HUES6 (cell line): ENCODE data around the gene ENTREP3.

Experiments
- H3K27ac ChIP-seq: 2 replicates; pipeline ENCODE4 v1.7.0; 2013; ENCODE audit warnings: low read depth, mild to moderate bottlenecking, low read length, inconsistent platforms
- H3K27me3 ChIP-seq: 2 replicates; pipeline ENCODE4 v1.6.1; 2013; ENCODE audit warnings: low read length; ENCODE audit not compliant: control insufficient read depth, insufficient read depth
- H3K36me3 ChIP-seq: 2 replicates; pipeline ENCODE4 v1.6.1; 2013; ENCODE audit warnings: low read length; ENCODE audit not compliant: control insufficient read depth, insufficient read depth
- H3K4me1 ChIP-seq: 2 replicates; pipeline ENCODE4 v1.6.1; 2013; ENCODE audit warnings: low read length; ENCODE audit not compliant: control insufficient read depth, insufficient read depth
- H3K4me3 ChIP-seq: 2 replicates; pipeline ENCODE4 v1.5.1; 2013; ENCODE audit warnings: low read depth, low read length
- H3K9ac ChIP-seq: one replicate; pipeline ENCODE4 v1.6.1; 2013; ENCODE audit warnings: mild to moderate bottlenecking, low read length
- H3K9me3 ChIP-seq: 2 replicates; pipeline ENCODE4 v1.6.1; 2013; ENCODE audit warnings: low read depth, low read length; ENCODE audit not compliant: control insufficient read depth, insufficient read depth

ENTREP3 gene

GRCh38 chr1:155206891-155207805 lies 48.1 kb downstream of the ENTREP3 start:
- no peaks in the 10 kb centered on the region for H3K9me3 ChIP-seq
- H3K9ac ChIP-seq, result peak overlapping the region; percentile 79
- H3K27ac ChIP-seq, result no peak overlapping the region; the same call in 1 of the 2 replicates
- H3K27me3 ChIP-seq, result no peaks in the 10 kb centered on the region
- peaks cover 32% of the 10 kb centered on the region for H3K36me3 ChIP-seq
- H3K4me3 ChIP-seq, result peak overlapping the region; percentile 85
- peaks cover 15% of the 10 kb centered on the region for H3K4me1 ChIP-seq

- H3K4me3 ChIP-seq, result no peak overlapping the region
- H3K36me3 ChIP-seq, result peaks cover 40% of the 10 kb centered on the region
- no peak overlapping the region for H3K9ac ChIP-seq
- H3K4me1 ChIP-seq, result peaks cover 15% of the 10 kb centered on the region
- no peak overlapping the region for H3K27ac ChIP-seq
- H3K9me3 ChIP-seq, result no peaks in the 10 kb centered on the region
- no peaks in the 10 kb centered on the region for H3K27me3 ChIP-seq
Measured at GRCh38 chr1:155205969-155206593, 49.2 kb downstream of the ENTREP3 start.

- H3K9ac ChIP-seq, result no peak overlapping the region
- H3K4me1 ChIP-seq, result peaks cover 15% of the 10 kb centered on the region
- H3K27ac ChIP-seq, result no peak overlapping the region
- H3K9me3 ChIP-seq, result no peaks in the 10 kb centered on the region
- H3K4me3 ChIP-seq, result no peak overlapping the region
- H3K27me3 ChIP-seq, result no peaks in the 10 kb centered on the region
- H3K36me3 ChIP-seq, result peaks cover 46% of the 10 kb centered on the region
Measured at GRCh38 chr1:155205035-155205434, 50.2 kb downstream of the ENTREP3 start.

- no peaks in the 10 kb centered on the region for H3K9me3 ChIP-seq
- H3K36me3 ChIP-seq, result peaks cover 63% of the 10 kb centered on the region
- no peak overlapping the region for H3K4me3 ChIP-seq
- no peaks in the 10 kb centered on the region for H3K27me3 ChIP-seq
- no peak overlapping the region for H3K9ac ChIP-seq
- peaks cover 8% of the 10 kb centered on the region for H3K4me1 ChIP-seq
- H3K27ac ChIP-seq, result no peak overlapping the region
Measured at GRCh38 chr1:155202731-155203515, 52.4 kb downstream of the ENTREP3 start.

- no peak overlapping the region for H3K9ac ChIP-seq
- H3K9me3 ChIP-seq, result no peaks in the 10 kb centered on the region
- no peak overlapping the region for H3K27ac ChIP-seq
- no peaks in the 10 kb centered on the region for H3K27me3 ChIP-seq
- H3K4me3 ChIP-seq, result no peak overlapping the region
- peaks cover 70% of the 10 kb centered on the region for H3K36me3 ChIP-seq
- H3K4me1 ChIP-seq, result peaks cover 6% of the 10 kb centered on the region; the same call in 1 of the 2 replicates
Measured at GRCh38 chr1:155202198-155202597, 53.1 kb downstream of the ENTREP3 start.

GRCh38 chr1:155200920-155201319 lies 54.4 kb downstream of the ENTREP3 start:
- no peaks in the 10 kb centered on the region for H3K9me3 ChIP-seq
- no peak overlapping the region for H3K9ac ChIP-seq
- H3K4me3 ChIP-seq, result no peak overlapping the region
- H3K27me3 ChIP-seq, result no peaks in the 10 kb centered on the region
- H3K36me3 ChIP-seq, result peaks cover 78% of the 10 kb centered on the region
- H3K27ac ChIP-seq, result no peak overlapping the region
- H3K4me1 ChIP-seq, result peaks cover 11% of the 10 kb centered on the region

GRCh38 chr1:155199792-155200191 lies 55.5 kb downstream of the ENTREP3 start:
- no peak overlapping the region for H3K9ac ChIP-seq
- no peak overlapping the region for H3K27ac ChIP-seq
- H3K9me3 ChIP-seq, result no peaks in the 10 kb centered on the region
- H3K36me3 ChIP-seq, result peaks cover 74% of the 10 kb centered on the region
- H3K27me3 ChIP-seq, result no peaks in the 10 kb centered on the region
- H3K4me3 ChIP-seq, result no peak overlapping the region
- H3K4me1 ChIP-seq, result peaks cover 11% of the 10 kb centered on the region

- Histone ChIP-seq H3K4me1 (peaks cover 11% of the 10 kb centered on the region), H3K9ac (no peak overlapping the region), H3K27me3 (no peaks in the 10 kb centered on the region), H3K9me3 (no peaks in the 10 kb centered on the region), H3K36me3 (peaks cover 67% of the 10 kb centered on the region), H3K27ac (no peak overlapping the region), H3K4me3 (no peak overlapping the region)
Measured at GRCh38 chr1:155198547-155198906, 56.8 kb downstream of the ENTREP3 start.

- no peaks in the 10 kb centered on the region for H3K9me3 ChIP-seq
- no peak overlapping the region for H3K27ac ChIP-seq
- H3K4me1 ChIP-seq, result peaks cover 11% of the 10 kb centered on the region
- H3K4me3 ChIP-seq, result no peak overlapping the region
- no peak overlapping the region for H3K9ac ChIP-seq
- H3K27me3 ChIP-seq, result no peaks in the 10 kb centered on the region
- H3K36me3 ChIP-seq, result peaks cover 62% of the 10 kb centered on the region
Measured at GRCh38 chr1:155197901-155198546, 57.3 kb downstream of the ENTREP3 start.
